ENCODE measurements around the gene MTUS2. TPM values are rescaled to one million over a fixed set of nuclear protein-coding genes. Genes with fewer than 3 reads are reported as not detected.

The MTUS2 gene
- total and polyA plus RNA-seq, 2 of the 8 experiments (the other 6 are each of a cell fraction or from before 2014, with no cell fraction given): 0.18 to 0.80 TPM

DNA sequence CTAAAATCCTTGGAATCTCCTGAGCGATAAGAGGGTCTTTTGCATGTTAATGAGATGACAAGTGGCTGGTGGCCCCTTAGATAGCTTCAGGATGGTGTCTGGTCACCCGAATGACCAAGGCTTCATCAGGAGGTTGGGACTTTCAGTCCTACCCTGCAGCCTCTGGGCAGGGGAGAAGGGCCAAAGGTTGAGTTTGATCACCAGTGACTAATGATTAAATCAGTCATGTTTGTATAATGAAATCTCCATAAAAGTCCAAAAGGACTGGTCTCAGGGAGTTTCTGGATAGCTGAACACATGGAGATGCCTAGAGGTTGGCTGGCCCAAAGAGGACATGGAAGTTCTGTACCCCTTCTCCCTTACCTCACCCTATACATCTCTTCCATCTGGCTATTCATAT is 316.2 kb downstream of the MTUS2 start:
- no peak overlapping the region for H3K18ac ChIP-seq (ENCODE audit: extremely low read depth, low read length)
- H3K23me2 ChIP-seq (ENCODE audit: low read depth, low read length): no peaks in the 10 kb centered on the region
- H2BK20ac ChIP-seq (ENCODE audit: low read length): no peak overlapping the region
- H4K20me1 ChIP-seq (replicated peaks in 1 of 2; ENCODE audit: control insufficient read depth in 1 of 2, insufficient read depth in 2 of 2, low read length in 2 of 2): no peaks in the 10 kb centered on the region
- no peaks in the 10 kb centered on the region for H3K36me3 ChIP-seq (ENCODE audit: control insufficient read depth in 2 of 4, insufficient read depth in 4 of 4, low read length in 3 of 4)
- H4K5ac ChIP-seq (ENCODE audit: insufficient read length, low read depth, low read length): no peak overlapping the region
- FAIRE-seq (no peak), DNase-seq (ENCODE audit: low read depth in 1 of 2, low spot score in 2 of 2) (no peak)
- no peak overlapping the region for H3K27ac ChIP-seq (ENCODE audit: low read depth, low read length)
- no peak overlapping the region for H3K14ac ChIP-seq (ENCODE audit: insufficient read length)
- H3K4me3 ChIP-seq (ENCODE audit: extremely low read depth in 1 of 4, insufficient read depth in 2 of 4, low read depth in 3 of 4, low read length in 4 of 4): no peak overlapping the region
- no peak overlapping the region for H3K4ac ChIP-seq (replicated peaks; ENCODE audit: insufficient read length, low read depth, low read length)
- H2BK15ac ChIP-seq (ENCODE audit: low read length): no peak overlapping the region
- H2AK5ac ChIP-seq (ENCODE audit: low read depth, low read length): no peak overlapping the region
- H3K79me1 ChIP-seq (ENCODE audit: low read depth, low read length): no peaks in the 10 kb centered on the region
- no peak overlapping the region for H3K9ac ChIP-seq (replicated peaks in 1 of 4; ENCODE audit: extremely low read depth in 1 of 4, low read depth in 3 of 4, low read length in 3 of 4)
- H4K91ac ChIP-seq (replicated peaks; ENCODE audit: insufficient read length, low read length): no peak overlapping the region
- H3K4me2 ChIP-seq (ENCODE audit: insufficient read depth in 1 of 2, low read depth in 2 of 2, low read length in 2 of 2): no peak overlapping the region
- 87% methylated on average over 2 of the region's 2 CpGs; no CpG with 5 or more reads in 1 of the 2 experiments for WGBS, 2 experiments (ENCODE audit: extremely low coverage in 1 of 2, insufficient coverage in 1 of 2, insufficient read length in 1 of 2, insufficient replicate concordance in 2 of 2, low coverage in 1 of 2, low lambda C conversion rate in 2 of 2, missing lambda C conversion rate in 1 of 2)
- H3K9me3 ChIP-seq (ENCODE audit: insufficient read depth in 2 of 2, low read depth in 1 of 2, low read length in 1 of 2): no peaks in the 10 kb centered on the region; a peak in 1 of 4 replicates
- no peaks in the 10 kb centered on the region for H3K4me1 ChIP-seq (replicated peaks in 1 of 4; ENCODE audit: control insufficient read depth in 3 of 4, insufficient read depth in 4 of 4, low read length in 3 of 4)
- TF ChIP-seq TAF1 (IDR thresholded peaks at IDR 0.05; ENCODE audit: low read depth, low read length): no peak
- no peak for TF ChIP-seq CHD2 (IDR thresholded peaks at IDR 0.05; ENCODE audit: low read length)
- TF ChIP-seq CEBPB (IDR thresholded peaks at IDR 0.05; ENCODE audit: low read depth, low read length): no peak
- TF ChIP-seq SP4 (IDR thresholded peaks at IDR 0.05; ENCODE audit: low read length): no peak
- no peak for TF ChIP-seq MAX (IDR thresholded peaks at IDR 0.05)
- no peak for TF ChIP-seq SP2 (IDR thresholded peaks at IDR 0.05; ENCODE audit: low read length)
- no peak for TF ChIP-seq CBX5 (IDR thresholded peaks at IDR 0.05; ENCODE audit: low read depth, low read length)
- TF ChIP-seq SIX5 (IDR thresholded peaks at IDR 0.05; ENCODE audit: low read depth, low read length): no peak
- TF ChIP-seq POU5F1 (IDR thresholded peaks at IDR 0.05; ENCODE audit: low read depth, low read length): no peak
- no peak for TF ChIP-seq RBBP5 (IDR thresholded peaks at IDR 0.05; ENCODE audit: borderline replicate concordance, low read depth, low read length)
- no peak for TF ChIP-seq BACH1 (IDR thresholded peaks at IDR 0.05; ENCODE audit: low read length)
- POLR2A ChIA-PET (ENCODE audit: partially characterized antibody): no interaction called here
- no peak overlapping the region for H4K8ac ChIP-seq (ENCODE audit: extremely low read depth, insufficient read depth, low read length)
- H3K27me3 ChIP-seq (replicated peaks in 1 of 4; ENCODE audit: control insufficient read depth in 3 of 4, extremely low read depth in 1 of 4, insufficient read depth in 3 of 4, low read length in 3 of 4): no peaks in the 10 kb centered on the region
- H3K56ac ChIP-seq (replicated peaks; ENCODE audit: insufficient read length, low read depth, low read length): no peak overlapping the region
- H2BK120ac ChIP-seq (replicated peaks; ENCODE audit: low read depth, low read length): no peak overlapping the region
- CTCF ChIA-PET (ENCODE audit: partially characterized antibody): no interaction called here
- no peak overlapping the region for H2AFZ ChIP-seq (ENCODE audit: low read length)
- no peak overlapping the region for H2BK12ac ChIP-seq (ENCODE audit: low read depth, low read length)
- no peak overlapping the region for H3K23ac ChIP-seq (ENCODE audit: insufficient read length)
- no peaks in the 10 kb centered on the region for H3K79me2 ChIP-seq (ENCODE audit: control insufficient read depth in 1 of 2, insufficient read depth in 2 of 2, low read length in 2 of 2)
- no peak overlapping the region for H2BK5ac ChIP-seq (ENCODE audit: low read depth, low read length)
